GM12865 (cell line): ENCODE measurements around the gene KLHDC1.
A peak's percentile ranks its signal among the peaks of the same experiment; 100 is the strongest.

Experiments used
- DNase-seq: peaks from one replicate; pipeline ENCODE4 v3.0.0; 2010; ENCODE audit warnings: low read depth
- H3K4me3 ChIP-seq: 2 replicates; pipeline ENCODE4 v1.5.1; 2011; ENCODE audit warnings: mild to moderate bottlenecking, low read depth, low read length, control low read depth
- CTCF ChIP-seq: IDR thresholded peaks from 2 replicates; pipeline ENCODE4 v1.5.1; 2011; ENCODE audit warnings: low read length, control low read depth, low read depth, inconsistent platforms; ENCODE audit not compliant: insufficient read depth; ENCODE audit errors: missing control alignments

Gene KLHDC1

GRCh38 chr14:49677643-49678042 lies 15.3 kb upstream of the KLHDC1 start:
- H3K4me3 ChIP-seq = no peak overlapping the region
- DNase-seq = no peak
- peak; percentile 12 for TF ChIP-seq CTCF

- no peak for DNase-seq
- TF ChIP-seq CTCF = no peak
- H3K4me3 ChIP-seq = no peak overlapping the region
Observed at GRCh38 chr14:49679271-49679670, 13.6 kb upstream of the KLHDC1 start.

- no peak for TF ChIP-seq CTCF
- DNase-seq = no peak
- H3K4me3 ChIP-seq = no peak overlapping the region
Observed at GRCh38 chr14:49686425-49686824, 6.5 kb upstream of the KLHDC1 start.

GRCh38 chr14:49687942-49688700 lies 4.8 kb upstream of the KLHDC1 start, which contains the start of gene POLE2:
Gene POLE2, minus strand, starts transcription at chr14:49688214. Its CDS starts 11 bp downstream, at chr14:49688203.
- DNase-seq = peak; percentile 89
- TF ChIP-seq CTCF = no peak

DNA sequence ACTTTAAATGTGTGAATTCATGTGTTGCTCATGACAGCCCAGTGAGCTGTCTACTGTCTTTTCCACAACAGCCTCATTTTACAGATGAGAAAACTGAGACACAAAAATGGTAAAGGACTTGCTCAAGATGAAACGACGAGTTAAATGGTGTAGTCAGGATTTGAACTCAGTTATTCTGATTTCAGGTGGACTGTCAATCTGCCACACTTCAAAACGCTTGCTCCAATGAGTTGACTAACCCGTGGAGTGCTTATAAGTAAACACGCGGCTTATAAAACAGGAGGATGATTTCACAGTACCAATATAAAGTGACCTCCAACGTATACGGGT lies 4.3 kb upstream of the KLHDC1 start:
- DNase-seq = no peak
- TF ChIP-seq CTCF = no peak

More at GRCh38 chr14:49687942-49688700, 4.8 kb upstream of the KLHDC1 start, which contains the start of gene POLE2:
- H3K4me3 ChIP-seq = peak within 1 kb of the TSS; percentile 91

GRCh38 chr14:49691031-49691430 lies 1.9 kb upstream of the KLHDC1 start:
- DNase-seq = no peak
- no peak overlapping the region for H3K4me3 ChIP-seq
- TF ChIP-seq CTCF = no peak

More for the DNA sequence above, 4.3 kb upstream of the KLHDC1 start:
- no peak overlapping the region for H3K4me3 ChIP-seq
